ENCODE data around the gene RPS27L. TPM values are rescaled to one million over a fixed set of nuclear protein-coding genes. Genes with fewer than 3 reads are reported as not detected.

The RPS27L gene
- total and polyA plus RNA-seq, 4 donors, result 9.8 to 184 (median 40.7) TPM

DNA sequence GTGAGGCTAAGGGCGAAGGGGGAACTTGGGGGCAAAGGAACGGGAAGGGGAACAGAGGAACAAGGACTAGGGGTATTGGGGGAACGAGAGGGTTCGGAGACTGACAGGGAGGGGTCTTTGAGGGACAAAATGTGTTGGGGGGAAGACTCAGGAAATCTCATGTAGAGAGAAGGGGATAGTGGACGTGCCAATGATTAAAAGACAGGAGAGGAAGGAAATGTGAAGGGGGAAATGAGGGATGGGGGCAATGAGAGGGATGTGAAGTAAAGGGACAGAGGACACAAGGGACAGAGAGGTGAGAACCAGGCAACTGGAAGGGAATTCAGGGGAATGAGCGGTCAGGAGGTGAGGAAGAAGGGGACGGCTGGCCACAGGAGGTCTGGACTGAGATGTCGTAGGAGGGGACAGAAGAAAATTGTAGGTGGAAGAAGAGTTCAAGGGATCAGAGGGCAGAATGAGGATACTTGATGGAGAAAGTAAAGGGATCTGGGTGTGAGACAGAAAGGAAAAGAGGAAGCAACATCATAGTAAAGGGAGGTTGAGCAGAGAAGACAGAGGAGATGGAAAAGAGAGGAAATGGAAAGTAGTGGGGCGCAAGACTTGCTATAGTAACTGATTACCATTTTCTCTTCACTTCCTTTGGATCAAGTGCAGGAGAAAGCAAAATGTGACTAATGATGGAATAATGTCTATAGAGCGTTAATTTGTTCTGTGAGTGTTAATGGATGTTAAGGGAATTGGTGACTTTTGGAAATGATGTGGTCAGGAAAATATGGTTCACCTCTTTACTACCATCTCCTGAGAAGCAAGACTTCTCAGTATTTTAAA, 32.9 kb upstream of the RPS27L start (continued):
- TF ChIP-seq, protein P1, sequence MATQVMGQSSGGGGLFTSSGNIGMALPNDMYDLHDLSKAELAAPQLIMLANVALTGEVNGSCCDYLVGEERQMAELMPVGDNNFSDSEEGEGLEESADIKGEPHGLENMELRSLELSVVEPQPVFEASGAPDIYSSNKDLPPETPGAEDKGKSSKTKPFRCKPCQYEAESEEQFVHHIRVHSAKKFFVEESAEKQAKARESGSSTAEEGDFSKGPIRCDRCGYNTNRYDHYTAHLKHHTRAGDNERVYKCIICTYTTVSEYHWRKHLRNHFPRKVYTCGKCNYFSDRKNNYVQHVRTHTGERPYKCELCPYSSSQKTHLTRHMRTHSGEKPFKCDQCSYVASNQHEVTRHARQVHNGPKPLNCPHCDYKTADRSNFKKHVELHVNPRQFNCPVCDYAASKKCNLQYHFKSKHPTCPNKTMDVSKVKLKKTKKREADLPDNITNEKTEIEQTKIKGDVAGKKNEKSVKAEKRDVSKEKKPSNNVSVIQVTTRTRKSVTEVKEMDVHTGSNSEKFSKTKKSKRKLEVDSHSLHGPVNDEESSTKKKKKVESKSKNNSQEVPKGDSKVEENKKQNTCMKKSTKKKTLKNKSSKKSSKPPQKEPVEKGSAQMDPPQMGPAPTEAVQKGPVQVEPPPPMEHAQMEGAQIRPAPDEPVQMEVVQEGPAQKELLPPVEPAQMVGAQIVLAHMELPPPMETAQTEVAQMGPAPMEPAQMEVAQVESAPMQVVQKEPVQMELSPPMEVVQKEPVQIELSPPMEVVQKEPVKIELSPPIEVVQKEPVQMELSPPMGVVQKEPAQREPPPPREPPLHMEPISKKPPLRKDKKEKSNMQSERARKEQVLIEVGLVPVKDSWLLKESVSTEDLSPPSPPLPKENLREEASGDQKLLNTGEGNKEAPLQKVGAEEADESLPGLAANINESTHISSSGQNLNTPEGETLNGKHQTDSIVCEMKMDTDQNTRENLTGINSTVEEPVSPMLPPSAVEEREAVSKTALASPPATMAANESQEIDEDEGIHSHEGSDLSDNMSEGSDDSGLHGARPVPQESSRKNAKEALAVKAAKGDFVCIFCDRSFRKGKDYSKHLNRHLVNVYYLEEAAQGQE (IDR thresholded peaks at IDR 0.05), result no peak
- TF ChIP-seq HNF4G (IDR thresholded peaks at IDR 0.05), result no peak

DNA sequence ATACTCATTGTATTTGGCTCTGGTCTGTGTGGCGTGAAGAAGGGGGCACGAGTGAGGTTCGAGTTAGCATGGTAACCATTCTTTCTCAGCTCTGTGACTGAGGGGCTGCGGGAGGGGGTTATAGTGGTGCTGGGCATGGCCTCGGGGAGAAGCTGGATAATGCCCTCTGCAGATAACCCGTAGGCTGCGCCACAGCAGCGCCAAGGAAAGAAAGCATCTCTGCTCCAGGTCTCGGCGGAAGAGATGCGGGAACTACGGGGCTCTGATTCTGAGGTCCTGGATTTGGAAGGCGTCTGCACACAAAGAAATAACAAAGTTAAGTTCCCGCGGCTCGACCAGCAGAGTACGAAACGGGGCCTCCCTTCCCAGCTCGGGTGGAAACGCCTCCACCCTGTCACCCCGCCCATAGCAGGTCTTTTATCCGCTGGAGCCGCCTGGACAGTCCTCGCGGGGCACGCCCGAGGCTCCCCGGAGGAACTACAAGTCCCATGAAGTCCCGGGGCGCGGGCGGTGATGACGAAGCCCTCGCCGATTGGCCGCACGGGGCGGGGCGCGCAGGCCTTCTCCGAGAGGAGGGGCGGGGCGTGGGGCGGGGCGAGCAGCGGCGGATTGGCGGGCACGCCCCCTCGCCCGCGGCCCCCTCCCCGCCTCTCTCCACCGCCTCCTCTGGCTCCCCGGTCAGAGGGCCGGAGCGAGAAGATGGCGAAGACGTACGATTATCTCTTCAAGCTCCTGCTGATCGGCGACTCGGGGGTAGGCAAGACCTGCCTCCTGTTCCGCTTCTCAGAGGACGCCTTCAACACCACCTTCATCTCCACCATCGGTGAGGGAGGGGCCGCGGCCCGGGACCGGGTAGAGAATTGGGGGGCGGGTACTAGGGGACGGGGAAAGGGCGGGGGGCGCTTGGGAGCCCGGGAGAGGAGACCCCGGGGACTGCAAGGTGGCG, 31.9 kb upstream of the RPS27L start, which contains the start of gene RAB8B:
TSS of gene RAB8B (plus strand) at position 681 of the 946 bp plus-strand sequence. CDS start at position 700, 19 bp downstream.
- Histone ChIP-seq H3K9ac (ENCODE audit: low read depth in 1 of 2, low read length in 2 of 2) (peak within 1 kb of the TSS; percentile 31 to 93), H3K9me3 (ENCODE audit: control insufficient read depth in 4 of 4, low read length in 3 of 4) (no peaks in the 10 kb centered on the region), H3K36me3 (ENCODE audit: control insufficient read depth in 4 of 4, insufficient read depth in 3 of 4, low read depth in 1 of 4, low read length in 3 of 4) (no peaks in the 10 kb centered on the region), H3K4me1 (ENCODE audit: control insufficient read depth in 4 of 4, insufficient read depth in 4 of 4, low read length in 3 of 4) (peaks cover 0 to 21% (median 15%) of the 10 kb centered on the region in 4 donors), H3K4me3 (ENCODE audit: low read depth in 1 of 3, low read length in 3 of 3) (peak within 1 kb of the TSS; percentile 81 to 95 (median 88)), H3K27ac (ENCODE audit: low read depth in 1 of 2, low read length in 2 of 2) (peak within 1 kb of the TSS; percentile 67 to 87), H3K27me3 (ENCODE audit: control insufficient read depth in 4 of 4, insufficient read depth in 4 of 4, low read length in 3 of 4) (no peaks in the 10 kb centered on the region)
- TF ChIP-seq GABPA (IDR thresholded peaks at IDR 0.05 in 1 of 2, conservative IDR thresholded peaks at IDR 0.05 in 1 of 2) (peak in 1 of 2 donors; percentile 21), YY1 (IDR thresholded peaks at IDR 0.05) (peak; percentile 73), RXRA (IDR thresholded peaks at IDR 0.05) (peak in 1 of 2 donors; percentile 15), TAF1 (conservative IDR thresholded peaks at IDR 0.05) (no peak), HNF4A (conservative IDR thresholded peaks at IDR 0.05) (peak in 1 of 2 donors; percentile 10), SP1 (IDR thresholded peaks at IDR 0.05) (peak; percentile 69), EGR1 (IDR thresholded peaks at IDR 0.05; ENCODE audit: low read depth in 2 of 2) (no peak), RAD21 (IDR thresholded peaks at IDR 0.05) (peak; percentile 21 to 33)
- peak; percentile 100 for DNase-seq (ENCODE audit: low spot score)
- under 1% methylated on average over 77 of the region's 77 CpGs for WGBS

DNA sequence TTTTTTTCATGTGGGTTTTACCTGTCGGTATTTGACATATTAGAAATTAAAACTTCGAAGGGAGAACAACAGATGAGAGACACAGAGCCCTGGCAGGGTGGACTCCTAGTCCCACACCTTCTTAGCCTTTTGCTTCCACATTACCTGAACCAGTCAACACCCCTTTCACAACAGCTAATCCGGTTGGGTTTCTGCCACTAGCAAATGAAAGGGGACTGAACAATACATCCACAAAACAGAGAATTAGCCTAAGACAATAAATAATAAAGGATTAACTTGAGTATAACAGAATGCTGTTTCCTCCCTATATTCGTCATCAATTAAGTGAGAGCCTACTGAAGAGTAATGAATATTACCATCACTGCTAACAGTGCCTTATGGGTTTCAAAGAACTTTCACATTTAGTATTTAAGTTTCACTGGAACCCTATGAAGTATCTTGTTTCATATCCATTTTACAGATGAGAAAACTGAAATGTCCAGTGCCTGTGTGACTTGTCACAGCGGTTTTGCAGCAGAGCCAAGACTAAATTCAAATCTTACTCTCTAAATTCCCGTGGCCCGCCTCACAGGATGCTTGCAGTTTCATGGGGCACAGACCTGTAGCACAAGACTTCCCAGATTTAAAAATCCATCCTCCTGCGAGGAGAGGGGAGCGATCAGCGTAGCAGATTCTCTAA, 31.1 kb upstream of the RPS27L start:
- Histone ChIP-seq H3K4me1 (ENCODE audit: control insufficient read depth in 4 of 4, insufficient read depth in 4 of 4, low read length in 3 of 4) (peaks cover 0 to 18% (median 12%) of the 10 kb centered on the region in 4 donors), H3K4me3 (ENCODE audit: low read depth in 1 of 3, low read length in 3 of 3) (peak overlapping the region; percentile 47 to 88 (median 73)), H3K9me3 (ENCODE audit: control insufficient read depth in 4 of 4, low read length in 3 of 4) (no peaks in the 10 kb centered on the region), H3K27me3 (ENCODE audit: control insufficient read depth in 4 of 4, insufficient read depth in 4 of 4, low read length in 3 of 4) (no peaks in the 10 kb centered on the region), H3K36me3 (ENCODE audit: control insufficient read depth in 4 of 4, insufficient read depth in 3 of 4, low read depth in 1 of 4, low read length in 3 of 4) (no peaks in the 10 kb centered on the region), H3K27ac (ENCODE audit: low read depth in 1 of 2, low read length in 2 of 2) (no peak overlapping the region), H3K9ac (ENCODE audit: low read depth in 1 of 2, low read length in 2 of 2) (peak overlapping the region in 1 of 2 donors; percentile 15)
- DNase-seq (ENCODE audit: low spot score), result no peak
- WGBS, result 44% methylated on average over 10 of the region's 10 CpGs
- TF ChIP-seq ZBTB33 (IDR thresholded peaks at IDR 0.05) (no peak), EGR1 (IDR thresholded peaks at IDR 0.05; ENCODE audit: low read depth in 2 of 2) (no peak), SP1 (IDR thresholded peaks at IDR 0.05) (no peak), NR2F2 (IDR thresholded peaks at IDR 0.05) (no peak), CTCF (IDR thresholded peaks at IDR 0.05; ENCODE audit: low read depth, low read length, missing input control) (no peak), GABPA (IDR thresholded peaks at IDR 0.05 in 1 of 2, conservative IDR thresholded peaks at IDR 0.05 in 1 of 2) (no peak), HNF4A (conservative IDR thresholded peaks at IDR 0.05) (no peak), JUND (IDR thresholded peaks at IDR 0.05) (no peak), FOXA2 (IDR thresholded peaks at IDR 0.05) (no peak), HNF4G (IDR thresholded peaks at IDR 0.05) (no peak), ATF3 (IDR thresholded peaks at IDR 0.05) (no peak), FOXA1 (IDR thresholded peaks at IDR 0.05) (no peak), YY1 (IDR thresholded peaks at IDR 0.05) (no peak), TAF1 (conservative IDR thresholded peaks at IDR 0.05) (no peak), RXRA (IDR thresholded peaks at IDR 0.05) (no peak), RAD21 (IDR thresholded peaks at IDR 0.05) (no peak)
- TF ChIP-seq, protein P2, sequence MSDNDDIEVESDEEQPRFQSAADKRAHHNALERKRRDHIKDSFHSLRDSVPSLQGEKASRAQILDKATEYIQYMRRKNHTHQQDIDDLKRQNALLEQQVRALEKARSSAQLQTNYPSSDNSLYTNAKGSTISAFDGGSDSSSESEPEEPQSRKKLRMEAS (IDR thresholded peaks at IDR 0.05), result no peak
